HG03039 (cell line): ENCODE data around the gene TM4SF18.
"Not testable (repeated sequence)": the region's sequence is repeated elsewhere in the genome, so short reads cannot be mapped to it uniquely, and the experiment has no call there.

ENCODE experiments used
- ATAC-seq: cut with Tn5 transposase; IDR thresholded peaks from one replicate; pipeline ENCODE4 v1.9.1; 2021; ENCODE audit warnings: mild to moderate bottlenecking, moderate library complexity; ENCODE audit not compliant: unreplicated experiment

Gene TM4SF18

GRCh38 chr3:149368674-149369497 is 35.5 kb upstream of the TM4SF18 start:
- ATAC-seq: no peak

GRCh38 chr3:149368201-149368673 is 34.8 kb upstream of the TM4SF18 start:
- no peak for ATAC-seq

- ATAC-seq: no peak
These were observed 33.8 kb upstream of the TM4SF18 start for GRCh38 chr3:149366941-149367840.

- ATAC-seq: no peak
These were observed 32.6 kb upstream of the TM4SF18 start for GRCh38 chr3:149366031-149366430.

- no peak for ATAC-seq
These were observed 31.2 kb upstream of the TM4SF18 start for GRCh38 chr3:149364624-149365023.

GRCh38 chr3:149363053-149363452 is 29.6 kb upstream of the TM4SF18 start:
- ATAC-seq: no peak

- no peak for ATAC-seq
These were observed 28.9 kb upstream of the TM4SF18 start for GRCh38 chr3:149362366-149362765.

- no peak for ATAC-seq
These were observed 23.2 kb upstream of the TM4SF18 start for GRCh38 chr3:149356630-149357029.

- ATAC-seq: no peak
These were observed 22.7 kb upstream of the TM4SF18 start for GRCh38 chr3:149356044-149356592.

- ATAC-seq: no peak
These were observed 20.2 kb upstream of the TM4SF18 start for GRCh38 chr3:149353581-149354184.

GRCh38 chr3:149352556-149352955 is 19.1 kb upstream of the TM4SF18 start:
- peak; percentile 90 for ATAC-seq

GRCh38 chr3:149343951-149344350 is 10.5 kb upstream of the TM4SF18 start:
- no peak for ATAC-seq

GRCh38 chr3:149342413-149343380 is 9.3 kb upstream of the TM4SF18 start:
- ATAC-seq: no peak

- no peak for ATAC-seq
These were observed 7.0 kb upstream of the TM4SF18 start for GRCh38 chr3:149340310-149340933.

- no peak for ATAC-seq
These were observed 6.5 kb upstream of the TM4SF18 start for GRCh38 chr3:149339931-149340309.

GRCh38 chr3:149337486-149337885 is 4.0 kb upstream of the TM4SF18 start:
- not testable (repeated sequence) for ATAC-seq

- no peak for ATAC-seq
These were observed 3.5 kb upstream of the TM4SF18 start for GRCh38 chr3:149336925-149337324.

GRCh38 chr3:149332771-149333170 is 665 bp downstream of the TM4SF18 start:
- no peak for ATAC-seq

GRCh38 chr3:149332227-149332765 is 1.1 kb downstream of the TM4SF18 start:
- ATAC-seq: no peak
